Mucosa of rectum (tissue), 2 donors: ENCODE measurements around the gene FGF1.

Experiments used
- H3K27ac ChIP-seq, 2 donors: one replicate each; pipeline ENCODE4 v1.7.0; 2013; ENCODE audit warnings: inconsistent platforms in 2 of 2, low read depth in 2 of 2, low read length in 2 of 2
- H3K27me3 ChIP-seq, 2 donors: one replicate each; pipeline ENCODE4 v1.7.0; 2013; ENCODE audit warnings: low read length in 2 of 2; ENCODE audit not compliant: control insufficient read depth in 2 of 2, insufficient read depth in 2 of 2
- H3K36me3 ChIP-seq, 2 donors: one replicate each; pipeline ENCODE4 v1.7.0; 2013; ENCODE audit warnings: low read length in 2 of 2; ENCODE audit not compliant: control insufficient read depth in 2 of 2, insufficient read depth in 2 of 2
- H3K4me1 ChIP-seq, 2 donors: one replicate each; pipeline ENCODE4 v1.7.0; 2013; ENCODE audit warnings: low read length in 2 of 2, mild to moderate bottlenecking in 1 of 2; ENCODE audit not compliant: control insufficient read depth in 2 of 2, insufficient read depth in 2 of 2
- H3K4me3 ChIP-seq, 2 donors: one replicate each; pipeline ENCODE4 v1.7.0; 2013; ENCODE audit warnings: low read length in 2 of 2
- H3K9ac ChIP-seq, 2 donors: one replicate each; pipeline ENCODE4 v1.7.0; 2013; ENCODE audit warnings: low read length in 2 of 2, low read depth in 1 of 2, mild to moderate bottlenecking in 1 of 2
- H3K9me3 ChIP-seq, 2 donors: one replicate each; pipeline ENCODE4 v1.7.0; 2013; ENCODE audit warnings: low read length in 2 of 2; ENCODE audit not compliant: control insufficient read depth in 2 of 2
- donor health status: healthy.
- donor health status: Normal muscosa, but diverticular disease.

Gene FGF1

GRCh38 chr5:142660196-142660595, 25.7 kb downstream of the FGF1 start:
- no peak overlapping the region for H3K4me3 ChIP-seq
- H3K27me3 ChIP-seq: peaks cover under 1 to 2% of the 10 kb centered on the region in 2 donors
- no peak overlapping the region for H3K27ac ChIP-seq
- H3K9ac ChIP-seq: no peak overlapping the region
- H3K9me3 ChIP-seq: no peaks in the 10 kb centered on the region
- H3K36me3 ChIP-seq: no peaks in the 10 kb centered on the region
- no peaks in the 10 kb centered on the region for H3K4me1 ChIP-seq

GRCh38 chr5:142659405-142659804, 26.5 kb downstream of the FGF1 start:
- H3K36me3 ChIP-seq: no peaks in the 10 kb centered on the region
- no peaks in the 10 kb centered on the region for H3K4me1 ChIP-seq
- H3K9ac ChIP-seq: no peak overlapping the region
- H3K27me3 ChIP-seq: peaks cover 3 to 4% of the 10 kb centered on the region in 2 donors
- no peaks in the 10 kb centered on the region for H3K9me3 ChIP-seq
- no peak overlapping the region for H3K4me3 ChIP-seq
- no peak overlapping the region for H3K27ac ChIP-seq

- Histone ChIP-seq H3K27ac (no peak overlapping the region), H3K9me3 (no peaks in the 10 kb centered on the region), H3K4me1 (no peaks in the 10 kb centered on the region), H3K27me3 (peaks cover 3 to 4% of the 10 kb centered on the region in 2 donors), H3K9ac (no peak overlapping the region), H3K36me3 (no peaks in the 10 kb centered on the region), H3K4me3 (no peak overlapping the region)
Observed at GRCh38 chr5:142658278-142658677, 27.6 kb downstream of the FGF1 start.

- Histone ChIP-seq H3K4me3 (no peak overlapping the region), H3K4me1 (no peaks in the 10 kb centered on the region), H3K9me3 (no peaks in the 10 kb centered on the region), H3K27me3 (peaks cover 3 to 4% of the 10 kb centered on the region in 2 donors), H3K27ac (no peak overlapping the region), H3K36me3 (no peaks in the 10 kb centered on the region), H3K9ac (no peak overlapping the region)
Observed at GRCh38 chr5:142657446-142657845, 28.4 kb downstream of the FGF1 start.

GRCh38 chr5:142655339-142656267, 30.3 kb downstream of the FGF1 start:
- H3K27ac ChIP-seq: no peak overlapping the region
- H3K9ac ChIP-seq: no peak overlapping the region
- H3K27me3 ChIP-seq: peaks cover 3 to 4% of the 10 kb centered on the region in 2 donors
- no peaks in the 10 kb centered on the region for H3K36me3 ChIP-seq
- no peaks in the 10 kb centered on the region for H3K9me3 ChIP-seq
- H3K4me1 ChIP-seq: no peaks in the 10 kb centered on the region
- H3K4me3 ChIP-seq: no peak overlapping the region

GRCh38 chr5:142654578-142655058, 31.3 kb downstream of the FGF1 start:
- no peaks in the 10 kb centered on the region for H3K4me1 ChIP-seq
- H3K27me3 ChIP-seq: peaks cover 3 to 4% of the 10 kb centered on the region in 2 donors
- H3K9me3 ChIP-seq: no peaks in the 10 kb centered on the region
- H3K9ac ChIP-seq: no peak overlapping the region
- no peak overlapping the region for H3K27ac ChIP-seq
- H3K36me3 ChIP-seq: no peaks in the 10 kb centered on the region
- no peak overlapping the region for H3K4me3 ChIP-seq

- Histone ChIP-seq H3K27ac (no peak overlapping the region), H3K9me3 (no peaks in the 10 kb centered on the region), H3K9ac (no peak overlapping the region)
Observed at GRCh38 chr5:142653321-142653720, 32.6 kb downstream of the FGF1 start.

GRCh38 chr5:142652563-142652962, 33.3 kb downstream of the FGF1 start:
- Histone ChIP-seq H3K27me3 (peaks cover 3 to 4% of the 10 kb centered on the region in 2 donors), H3K4me1 (no peaks in the 10 kb centered on the region), H3K4me3 (no peak overlapping the region), H3K36me3 (no peaks in the 10 kb centered on the region), H3K27ac (no peak overlapping the region), H3K9ac (no peak overlapping the region), H3K9me3 (no peaks in the 10 kb centered on the region)

More at GRCh38 chr5:142653321-142653720, 32.6 kb downstream of the FGF1 start:
- Histone ChIP-seq H3K4me3 (no peak overlapping the region), H3K27me3 (peaks cover 3 to 4% of the 10 kb centered on the region in 2 donors), H3K4me1 (no peaks in the 10 kb centered on the region), H3K36me3 (no peaks in the 10 kb centered on the region)

- no peak overlapping the region for H3K9ac ChIP-seq
- peaks cover 3 to 4% of the 10 kb centered on the region in 2 donors for H3K27me3 ChIP-seq
- H3K9me3 ChIP-seq: no peaks in the 10 kb centered on the region
- no peaks in the 10 kb centered on the region for H3K36me3 ChIP-seq
- no peaks in the 10 kb centered on the region for H3K4me1 ChIP-seq
- no peak overlapping the region for H3K27ac ChIP-seq
- no peak overlapping the region for H3K4me3 ChIP-seq
Observed at GRCh38 chr5:142650881-142651280, 35.0 kb downstream of the FGF1 start.

GRCh38 chr5:142650060-142650459, 35.8 kb downstream of the FGF1 start:
- Histone ChIP-seq H3K4me1 (no peaks in the 10 kb centered on the region), H3K9ac (no peak overlapping the region), H3K27me3 (peaks cover 0 to 1% of the 10 kb centered on the region in 2 donors), H3K36me3 (no peaks in the 10 kb centered on the region), H3K9me3 (no peaks in the 10 kb centered on the region), H3K27ac (no peak overlapping the region), H3K4me3 (no peak overlapping the region)
